ENCODE results near the gene KCNQ1. TPM values are rescaled to one million over a fixed set of nuclear protein-coding genes. Genes with fewer than 3 reads are reported as not detected.

The KCNQ1 gene
- total and polyA plus RNA-seq, 2 donors (not counting 3 experiments of a cell fraction or from before 2014, with no cell fraction given), result 0.07 to 0.09 TPM

- Histone ChIP-seq H2AFZ (ENCODE audit: low read depth, low read length) (no peak overlapping the region), H3K79me2 (ENCODE audit: control insufficient read depth, insufficient read depth, low read length) (no peaks in the 10 kb centered on the region), H3K36me3 (ENCODE audit: control insufficient read depth in 2 of 2, extremely low read depth in 1 of 2, insufficient read depth in 2 of 2, low read length in 2 of 2) (no peaks in the 10 kb centered on the region), H4K20me1 (replicated peaks; ENCODE audit: control insufficient read depth, extremely low read depth, insufficient read depth, low read length) (no peaks in the 10 kb centered on the region), H3K27ac (ENCODE audit: insufficient read depth, low read depth, low read length) (no peak overlapping the region), H3K4me1 (ENCODE audit: control insufficient read depth, extremely low read depth, insufficient read depth, low read length) (no peaks in the 10 kb centered on the region), H3K4me3 (replicated peaks in 1 of 3; ENCODE audit: insufficient read depth in 1 of 3, low read depth in 1 of 3, low read length in 3 of 3) (no peak overlapping the region), H3K4me2 (ENCODE audit: insufficient read depth, low read length) (no peak overlapping the region), H3K9ac (replicated peaks; ENCODE audit: extremely low read depth, insufficient read depth, low read length) (no peak overlapping the region), H3K9me3 (replicated peaks; ENCODE audit: control insufficient read depth, insufficient read depth, low read length) (no peaks in the 10 kb centered on the region), H3K27me3 (ENCODE audit: control insufficient read depth in 2 of 2, insufficient read depth in 2 of 2, low read length in 2 of 2) (peaks cover 15 to 16% of the 10 kb centered on the region in 2 experiments), H3K9me1 (replicated peaks; ENCODE audit: control insufficient read depth, extremely low read depth, insufficient read depth, low read length) (no peaks in the 10 kb centered on the region)
- no TSS peak for BruUV-seq (replicated peaks)
- ChIA-PET POLR2A (no interaction called here), CTCF (no interaction called here)
- intact Hi-C loops (cut with micrococcal nuclease), result no loop called here
- FAIRE-seq (no peak), DNase-seq (ENCODE audit: low read depth, low spot score) (peak; percentile 6)
- TF ChIP-seq CTCF (IDR thresholded peaks at IDR 0.05; ENCODE audit: extremely low read depth in 1 of 2, insufficient read depth in 1 of 2, low read depth in 1 of 2, low read length in 2 of 2), result no peak
- TF ChIP-seq GATA2 (IDR thresholded peaks at IDR 0.05; ENCODE audit: insufficient read depth, insufficient read length, low read depth, low read length), result no peak
- no peak for TF ChIP-seq JUN (IDR thresholded peaks at IDR 0.05; ENCODE audit: borderline replicate concordance, insufficient read depth, insufficient read length, low read depth)
- TF ChIP-seq POLR2A (IDR thresholded peaks at IDR 0.05; ENCODE audit: low read depth, low read length), result no peak
- no peak for TF ChIP-seq EZH2 (IDR thresholded peaks at IDR 0.05; ENCODE audit: borderline replicate concordance, low read depth, low read length, severe bottlenecking)
- TF ChIP-seq MYC (IDR thresholded peaks at IDR 0.05; ENCODE audit: low read depth, low read length), result no peak
- TF ChIP-seq MAX (IDR thresholded peaks at IDR 0.05; ENCODE audit: insufficient read depth, insufficient read length), result no peak
- no peak for TF ChIP-seq POLR2AphosphoS5 (IDR thresholded peaks at IDR 0.05; ENCODE audit: insufficient read depth, low read depth, low read length)
- TF ChIP-seq FOS (IDR thresholded peaks at IDR 0.05; ENCODE audit: borderline replicate concordance, insufficient read depth, low read length), result no peak
- dilution Hi-C loops (cut with MboI; ENCODE audit: extremely low pct_ligation_motif_present, low sequenced_read_pairs), result no loop called here
Measured at GRCh38 chr11:2804701-2805387, 360.0 kb downstream of the KCNQ1 start.
